ENCODE results near the gene CELSR2.
"Not testable (repeated sequence)": the region's sequence is repeated elsewhere in the genome, so short reads cannot be mapped to it uniquely, and the experiment has no call there.

Gene CELSR2

GRCh38 chr1:109290998-109291397, 41.7 kb downstream of the CELSR2 start:
- no peaks in the 10 kb centered on the region for H3K9me3 Mint-ChIP-seq
- H3K4me3 Mint-ChIP-seq, result no peak overlapping the region

GRCh38 chr1:109292364-109292763, 43.0 kb downstream of the CELSR2 start:
- Mint-ChIP-seq H3K27ac (no peak overlapping the region), H3K9me3 (no peaks in the 10 kb centered on the region), H3K4me3 (no peak overlapping the region), H3K4me1 (ENCODE audit: low read depth in 2 of 2) (no peaks in the 10 kb centered on the region), H3K36me3 (ENCODE audit: insufficient read depth) (peaks cover 3% of the 10 kb centered on the region), H3K27me3 (peaks cover 27 to 59% of the 10 kb centered on the region in 2 donors)
- ATAC-seq (replicated peaks), result no peak
- DNase-seq, result no peak

More at GRCh38 chr1:109290998-109291397, 41.7 kb downstream of the CELSR2 start:
- H3K36me3 Mint-ChIP-seq (ENCODE audit: insufficient read depth), result peaks cover 3% of the 10 kb centered on the region
- DNase-seq (no peak), ATAC-seq (replicated peaks) (no peak)
- H3K27ac Mint-ChIP-seq, result no peak overlapping the region
- peaks cover 27 to 49% of the 10 kb centered on the region in 2 donors for H3K27me3 Mint-ChIP-seq
- no peaks in the 10 kb centered on the region for H3K4me1 Mint-ChIP-seq (ENCODE audit: low read depth in 2 of 2)

- Mint-ChIP-seq H3K27me3 (peaks cover 27 to 60% of the 10 kb centered on the region in 2 donors), H3K27ac (no peak overlapping the region), H3K9me3 (no peaks in the 10 kb centered on the region), H3K36me3 (ENCODE audit: insufficient read depth) (peaks cover 3% of the 10 kb centered on the region), H3K4me1 (ENCODE audit: low read depth in 2 of 2) (no peaks in the 10 kb centered on the region), H3K4me3 (no peak overlapping the region)
- ATAC-seq (replicated peaks) (no peak), DNase-seq (no peak)
These were observed 43.7 kb downstream of the CELSR2 start for GRCh38 chr1:109293026-109293425.

GRCh38 chr1:109294481-109294880, 45.1 kb downstream of the CELSR2 start:
- no peak overlapping the region for H3K27ac Mint-ChIP-seq
- ATAC-seq (replicated peaks), result no peak

GRCh38 chr1:109295712-109296415, 46.5 kb downstream of the CELSR2 start:
- no peak overlapping the region for H3K27ac Mint-ChIP-seq
- no peaks in the 10 kb centered on the region for H3K4me1 Mint-ChIP-seq (ENCODE audit: low read depth in 2 of 2)
- no peak overlapping the region for H3K4me3 Mint-ChIP-seq
- H3K36me3 Mint-ChIP-seq (ENCODE audit: insufficient read depth), result peaks cover 3% of the 10 kb centered on the region
- DNase-seq (no peak), ATAC-seq (replicated peaks) (no peak)
- peaks cover 44 to 72% of the 10 kb centered on the region in 2 donors for H3K27me3 Mint-ChIP-seq
- H3K9me3 Mint-ChIP-seq, result no peaks in the 10 kb centered on the region

More at GRCh38 chr1:109294481-109294880, 45.1 kb downstream of the CELSR2 start:
- H3K9me3 Mint-ChIP-seq, result no peaks in the 10 kb centered on the region
- no peaks in the 10 kb centered on the region for H3K4me1 Mint-ChIP-seq (ENCODE audit: low read depth in 2 of 2)
- peaks cover 33 to 66% of the 10 kb centered on the region in 2 donors for H3K27me3 Mint-ChIP-seq
- H3K36me3 Mint-ChIP-seq (ENCODE audit: insufficient read depth), result peaks cover 3% of the 10 kb centered on the region
- no peak for DNase-seq
- no peak overlapping the region for H3K4me3 Mint-ChIP-seq

GRCh38 chr1:109296782-109297181, 47.4 kb downstream of the CELSR2 start:
- no peak for DNase-seq
- Mint-ChIP-seq H3K9me3 (no peaks in the 10 kb centered on the region), H3K36me3 (ENCODE audit: insufficient read depth) (peaks cover 3% of the 10 kb centered on the region), H3K4me3 (no peak overlapping the region), H3K27me3 (peaks cover 44 to 70% of the 10 kb centered on the region in 2 donors), H3K4me1 (ENCODE audit: low read depth in 2 of 2) (no peaks in the 10 kb centered on the region), H3K27ac (no peak overlapping the region)
- no peak for ATAC-seq (replicated peaks)

GRCh38 chr1:109298666-109299557, 49.6 kb downstream of the CELSR2 start:
- DNase-seq, result no peak
- peaks cover 3% of the 10 kb centered on the region for H3K36me3 Mint-ChIP-seq (ENCODE audit: insufficient read depth)
- no peaks in the 10 kb centered on the region for H3K4me1 Mint-ChIP-seq (ENCODE audit: low read depth in 2 of 2)
- no peak for ATAC-seq (replicated peaks)
- peak overlapping the region in 1 of 2 donors; percentile 18 for H3K27ac Mint-ChIP-seq
- H3K4me3 Mint-ChIP-seq, result no peak overlapping the region
- no peaks in the 10 kb centered on the region for H3K9me3 Mint-ChIP-seq
- H3K27me3 Mint-ChIP-seq, result peaks cover 33 to 52% of the 10 kb centered on the region in 2 donors

- Mint-ChIP-seq H3K4me3 (no peak overlapping the region), H3K27me3 (peaks cover 29 to 45% of the 10 kb centered on the region in 2 donors), H3K27ac (no peak overlapping the region), H3K4me1 (ENCODE audit: low read depth in 2 of 2) (no peaks in the 10 kb centered on the region), H3K36me3 (ENCODE audit: insufficient read depth) (peaks cover 3% of the 10 kb centered on the region), H3K9me3 (no peaks in the 10 kb centered on the region)
- ATAC-seq (replicated peaks), result no peak
- no peak for DNase-seq
These were observed 50.4 kb downstream of the CELSR2 start for GRCh38 chr1:109299558-109300343.

GRCh38 chr1:109300650-109301151, 51.4 kb downstream of the CELSR2 start:
- no peak for ATAC-seq (replicated peaks)
- no peak overlapping the region for H3K4me3 Mint-ChIP-seq
- H3K27ac Mint-ChIP-seq, result no peak overlapping the region
- no peak for DNase-seq
- H3K9me3 Mint-ChIP-seq, result no peaks in the 10 kb centered on the region
- peaks cover 25 to 35% of the 10 kb centered on the region in 2 donors for H3K27me3 Mint-ChIP-seq
- H3K4me1 Mint-ChIP-seq (ENCODE audit: low read depth in 2 of 2), result no peaks in the 10 kb centered on the region
- no peaks in the 10 kb centered on the region for H3K36me3 Mint-ChIP-seq (ENCODE audit: insufficient read depth)

- H3K4me1 Mint-ChIP-seq (ENCODE audit: low read depth in 2 of 2), result no peaks in the 10 kb centered on the region
- no peaks in the 10 kb centered on the region for H3K36me3 Mint-ChIP-seq (ENCODE audit: insufficient read depth)
- no peak for DNase-seq
- H3K27me3 Mint-ChIP-seq, result peaks cover 25 to 27% of the 10 kb centered on the region in 2 donors
- no peak overlapping the region for H3K4me3 Mint-ChIP-seq
- H3K9me3 Mint-ChIP-seq, result no peaks in the 10 kb centered on the region
- no peak for ATAC-seq (replicated peaks)
- H3K27ac Mint-ChIP-seq, result no peak overlapping the region
These were observed 52.5 kb downstream of the CELSR2 start for GRCh38 chr1:109301874-109302273.

- no peak for ATAC-seq (replicated peaks)
- peaks cover 17 to 20% of the 10 kb centered on the region in 2 donors for H3K27me3 Mint-ChIP-seq
- H3K9me3 Mint-ChIP-seq, result no peaks in the 10 kb centered on the region
- H3K36me3 Mint-ChIP-seq (ENCODE audit: insufficient read depth), result no peaks in the 10 kb centered on the region
- H3K4me3 Mint-ChIP-seq, result no peak overlapping the region
- H3K4me1 Mint-ChIP-seq (ENCODE audit: low read depth in 2 of 2), result no peaks in the 10 kb centered on the region
- no peak for DNase-seq
- H3K27ac Mint-ChIP-seq, result no peak overlapping the region
These were observed 55.0 kb downstream of the CELSR2 start for GRCh38 chr1:109304226-109304920.

- H3K4me3 Mint-ChIP-seq; ATAC-seq (replicated peaks); H3K36me3 Mint-ChIP-seq (ENCODE audit: insufficient read depth); H3K4me1 Mint-ChIP-seq (ENCODE audit: low read depth in 2 of 2); H3K27ac Mint-ChIP-seq; DNase-seq; H3K9me3 Mint-ChIP-seq: not testable (repeated sequence)
- H3K27me3 Mint-ChIP-seq, result peaks cover 7 to 26% of the 10 kb centered on the region in 2 donors
These were observed 56.7 kb downstream of the CELSR2 start for GRCh38 chr1:109305991-109306390.

Data from effector memory CD8-positive, alpha-beta T cell (primary cell).